NOMO-1 treated with DMSO at 0.1 percent for 48 hours (cell line): ENCODE data around the gene SEMA4D.
A peak's percentile ranks its signal among the peaks of the same experiment; 100 is the strongest.

Experiments used
- DNase-seq: peaks from one replicate; lab custom pipeline; 2025; ENCODE audit not compliant: unreplicated experiment; lab: John Stamatoyannopoulos, UW

The SEMA4D gene

DNA sequence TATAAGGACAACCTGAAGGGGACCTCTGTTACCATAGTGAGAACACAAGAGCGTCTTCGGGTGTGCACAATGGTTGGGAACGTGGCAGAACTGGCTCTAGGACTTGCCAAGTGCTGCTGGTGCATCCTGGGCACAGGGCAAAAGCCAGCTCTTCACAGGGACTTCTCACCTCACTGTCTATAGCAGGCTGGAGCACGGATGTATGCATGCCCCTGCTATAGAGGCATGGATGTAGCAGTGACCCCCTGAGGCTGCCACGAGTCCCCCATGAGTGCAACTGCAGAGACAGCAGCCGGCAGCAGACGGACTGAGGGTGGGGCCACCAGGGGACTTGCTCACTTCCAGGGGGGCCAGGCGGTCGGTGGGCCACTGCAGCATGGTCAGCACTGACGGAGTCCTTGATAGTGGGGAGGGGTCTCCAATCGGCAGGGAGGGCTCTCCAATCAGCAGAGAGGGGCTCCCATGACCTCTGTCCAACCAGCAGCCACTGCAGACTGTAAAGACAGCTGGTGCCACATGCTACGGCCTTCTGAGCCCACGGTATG, 64.9 kb downstream of the SEMA4D start:
- DNase-seq = no peak

DNA sequence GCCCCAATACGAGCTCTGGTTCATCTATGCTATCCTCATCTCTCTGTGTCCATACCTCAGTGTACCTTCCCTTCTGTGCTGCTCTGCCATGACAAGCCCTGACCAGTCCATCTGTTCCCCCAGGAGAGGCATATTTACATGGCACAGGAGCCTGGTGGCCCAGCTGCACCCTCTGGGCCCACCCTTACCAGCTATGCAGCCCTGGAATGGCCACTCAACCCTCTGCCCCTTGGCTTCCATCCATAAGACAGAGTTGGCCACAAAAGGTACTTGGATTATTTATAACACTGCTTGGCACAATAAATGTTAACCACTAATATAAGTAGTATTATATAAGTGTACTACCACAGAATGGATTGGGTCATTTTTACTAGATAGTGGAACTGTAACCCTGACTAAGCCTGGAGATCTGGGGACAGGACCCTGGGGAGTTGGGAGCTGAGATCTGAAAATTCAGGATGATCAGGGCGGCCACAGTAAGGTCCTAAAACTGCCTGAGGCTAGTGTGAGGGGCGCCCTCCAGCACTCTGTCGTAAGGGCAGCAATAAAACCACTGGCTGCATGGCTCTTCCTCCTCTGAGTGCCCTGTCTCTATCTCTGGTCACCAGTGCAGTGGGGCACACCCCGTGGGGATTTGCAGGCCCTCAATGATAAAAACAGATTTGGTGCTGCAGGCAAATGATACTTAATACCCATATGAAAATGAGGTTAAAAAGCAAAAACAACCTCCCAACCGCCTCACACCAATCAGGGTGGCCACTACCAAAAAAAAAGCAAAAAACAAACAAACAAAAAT, 65.8 kb downstream of the SEMA4D start:
- DNase-seq = no peak

DNA sequence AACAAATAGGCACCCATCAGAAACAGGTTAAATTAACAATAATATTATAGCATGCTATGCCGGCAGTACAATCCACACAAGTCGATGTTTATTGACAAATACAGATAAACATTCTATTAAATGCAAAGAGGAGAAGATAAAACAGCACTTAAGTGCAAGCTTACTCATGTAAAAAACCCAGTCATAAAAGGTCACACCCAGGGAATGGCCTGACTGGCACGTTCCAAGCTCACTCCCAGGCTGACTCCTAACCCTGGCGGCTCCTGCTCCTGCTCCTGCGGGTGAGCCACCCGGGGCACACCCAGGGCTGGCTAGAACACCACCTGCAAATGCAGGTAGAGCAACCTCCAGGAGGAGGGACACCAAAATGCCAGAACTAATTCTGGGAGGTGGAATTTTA, 66.9 kb downstream of the SEMA4D start:
- no peak for DNase-seq

DNA sequence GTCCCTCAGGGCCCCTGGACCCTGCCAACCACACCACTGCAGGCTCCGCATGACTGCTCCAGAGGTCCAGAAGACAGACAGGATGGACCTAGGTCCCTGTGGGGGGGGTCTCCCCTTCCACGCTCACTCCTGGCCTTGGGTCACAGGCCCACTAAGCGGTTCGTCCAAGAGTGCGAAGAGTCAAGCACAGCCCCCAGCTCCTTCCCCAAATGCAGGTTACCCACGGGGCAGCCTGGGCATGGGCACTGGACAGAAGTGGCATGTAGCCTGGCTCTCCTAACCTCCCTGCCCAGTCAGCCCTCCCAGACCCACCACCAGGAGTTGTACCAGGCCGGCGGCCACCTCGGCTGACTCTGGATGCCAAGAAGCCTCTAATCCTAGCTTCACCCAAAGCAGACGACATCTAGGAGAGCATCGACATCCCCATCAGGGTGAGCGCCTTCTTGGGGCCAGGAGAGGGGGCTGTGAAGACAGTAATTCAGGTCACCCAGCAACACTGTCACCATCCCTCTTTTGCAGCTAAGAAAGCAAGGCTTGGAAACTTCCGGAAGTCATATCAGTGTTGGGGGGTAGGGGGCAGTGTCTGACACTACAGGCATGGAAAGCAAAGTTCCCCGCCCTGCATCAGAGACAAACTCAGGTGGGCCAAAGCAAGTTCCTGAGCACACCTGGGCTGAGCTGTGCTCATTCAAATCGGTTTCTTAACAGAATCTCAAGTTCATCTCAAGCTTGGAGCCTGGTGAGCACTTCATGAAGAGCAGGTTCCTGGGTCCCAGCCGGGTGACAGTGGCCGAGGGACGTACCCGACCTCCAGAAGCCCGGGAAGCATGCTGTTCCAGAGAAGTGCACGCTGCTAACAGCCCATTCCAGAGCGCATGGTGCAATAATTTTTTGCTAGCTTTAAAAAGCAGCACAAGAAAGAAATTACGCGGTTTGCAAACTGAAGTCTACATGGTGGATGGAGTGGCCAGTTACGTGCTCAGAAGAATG, 68.7 kb downstream of the SEMA4D start:
- DNase-seq = no peak

DNA sequence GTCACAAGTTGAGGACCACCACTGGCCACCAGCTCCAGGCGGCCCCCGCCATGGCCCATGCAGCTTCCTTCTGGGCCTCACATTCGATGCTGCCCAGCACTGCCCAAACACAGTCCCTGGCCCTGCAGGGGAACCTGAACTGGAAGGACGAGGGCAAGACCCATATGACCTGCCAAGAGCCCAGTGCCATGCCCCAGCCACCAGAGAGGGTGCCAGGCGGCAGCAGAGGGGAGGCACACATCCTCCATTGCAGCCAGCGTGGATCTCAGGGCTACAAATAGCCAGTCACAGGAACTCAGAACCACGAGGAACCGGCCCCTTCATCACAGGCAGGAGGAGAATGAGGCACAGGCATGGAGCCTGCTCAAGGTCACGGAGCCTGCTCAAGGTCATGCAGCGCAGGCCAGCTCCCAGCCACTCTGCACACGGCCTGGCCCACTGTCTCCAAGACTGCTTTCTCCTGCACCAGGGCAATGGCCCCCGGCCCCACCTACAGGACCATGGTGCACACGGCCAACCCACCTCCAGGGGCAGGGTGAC, 69.6 kb downstream of the SEMA4D start:
- DNase-seq = no peak

DNA sequence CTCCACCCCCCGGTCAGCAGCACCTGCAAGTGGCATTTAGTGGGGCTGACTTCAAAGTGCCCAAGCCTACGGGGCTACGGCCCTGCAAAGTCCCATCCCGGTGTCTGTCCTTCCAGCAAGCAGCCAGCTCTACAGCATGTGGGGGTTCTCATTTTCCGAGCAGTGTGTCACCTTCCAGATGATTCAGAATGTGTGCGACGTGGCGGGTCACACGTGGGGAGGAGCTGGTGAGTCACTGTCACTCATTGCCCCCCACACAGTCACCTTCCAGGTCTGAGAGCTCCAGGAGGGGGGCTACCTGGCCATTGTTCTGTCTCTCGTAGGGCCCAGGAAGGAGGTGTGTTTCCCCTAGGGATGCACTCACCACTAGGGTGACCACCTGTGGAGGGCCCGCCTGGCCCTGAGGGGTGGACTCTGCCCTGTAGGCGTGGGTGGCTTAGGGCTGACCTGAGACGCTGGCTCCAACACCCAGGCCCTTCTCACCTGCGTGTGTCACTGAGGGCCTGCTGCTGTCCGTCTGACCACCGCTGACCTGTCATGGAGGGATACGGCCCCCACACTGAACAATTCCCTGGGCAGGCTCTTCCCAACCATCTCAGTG, 70.2 kb downstream of the SEMA4D start:
- no peak for DNase-seq

DNA sequence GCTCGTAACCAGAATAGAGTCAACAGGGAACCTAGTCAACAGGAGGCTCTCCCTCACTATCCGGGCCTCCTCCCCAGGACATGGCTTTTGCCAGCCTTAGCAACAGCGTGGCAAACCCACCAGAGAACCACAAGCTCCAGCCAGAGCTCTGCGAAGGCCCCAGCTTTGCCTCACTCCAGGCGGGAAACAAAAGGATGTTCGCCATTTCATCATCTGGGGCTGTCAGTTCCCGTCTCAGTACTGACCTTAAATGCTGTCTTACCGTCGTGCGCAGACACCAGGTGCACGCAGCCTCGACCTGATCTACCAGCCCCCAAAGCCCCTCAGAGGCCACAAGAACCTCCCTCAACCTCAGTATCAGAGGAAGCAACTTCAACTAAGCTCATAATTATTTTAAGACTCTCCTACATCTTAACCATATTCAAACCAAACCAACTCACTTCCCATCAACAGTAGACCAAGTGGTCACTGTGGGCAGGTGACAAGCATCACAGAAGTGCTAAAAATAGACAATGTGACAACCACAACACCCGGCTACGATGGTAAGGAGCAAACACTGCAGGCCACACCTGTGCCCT, 71.4 kb downstream of the SEMA4D start:
- no peak for DNase-seq

DNA sequence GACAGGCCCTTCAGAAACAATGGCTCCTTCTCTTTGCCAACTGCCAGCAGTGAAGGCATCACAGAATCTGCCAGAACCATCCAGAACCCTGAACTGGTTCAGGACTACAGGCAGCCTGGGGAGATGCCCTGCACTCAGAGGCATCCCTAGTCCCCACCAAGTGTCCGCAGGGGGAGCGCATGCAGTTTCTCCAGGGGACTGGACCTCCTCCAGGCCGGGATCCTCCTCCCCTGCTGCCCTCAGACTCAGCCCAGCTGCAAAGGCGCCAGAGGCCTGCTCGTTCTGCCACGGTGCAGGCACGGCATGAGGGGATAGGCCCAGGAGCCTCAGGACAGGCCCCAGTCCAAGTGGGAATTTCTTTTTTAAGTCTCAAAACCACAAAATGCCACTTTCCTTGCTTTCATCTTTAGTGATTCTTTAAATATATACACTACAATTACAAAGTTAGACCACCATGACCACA, 72.0 kb downstream of the SEMA4D start:
- no peak for DNase-seq

DNA sequence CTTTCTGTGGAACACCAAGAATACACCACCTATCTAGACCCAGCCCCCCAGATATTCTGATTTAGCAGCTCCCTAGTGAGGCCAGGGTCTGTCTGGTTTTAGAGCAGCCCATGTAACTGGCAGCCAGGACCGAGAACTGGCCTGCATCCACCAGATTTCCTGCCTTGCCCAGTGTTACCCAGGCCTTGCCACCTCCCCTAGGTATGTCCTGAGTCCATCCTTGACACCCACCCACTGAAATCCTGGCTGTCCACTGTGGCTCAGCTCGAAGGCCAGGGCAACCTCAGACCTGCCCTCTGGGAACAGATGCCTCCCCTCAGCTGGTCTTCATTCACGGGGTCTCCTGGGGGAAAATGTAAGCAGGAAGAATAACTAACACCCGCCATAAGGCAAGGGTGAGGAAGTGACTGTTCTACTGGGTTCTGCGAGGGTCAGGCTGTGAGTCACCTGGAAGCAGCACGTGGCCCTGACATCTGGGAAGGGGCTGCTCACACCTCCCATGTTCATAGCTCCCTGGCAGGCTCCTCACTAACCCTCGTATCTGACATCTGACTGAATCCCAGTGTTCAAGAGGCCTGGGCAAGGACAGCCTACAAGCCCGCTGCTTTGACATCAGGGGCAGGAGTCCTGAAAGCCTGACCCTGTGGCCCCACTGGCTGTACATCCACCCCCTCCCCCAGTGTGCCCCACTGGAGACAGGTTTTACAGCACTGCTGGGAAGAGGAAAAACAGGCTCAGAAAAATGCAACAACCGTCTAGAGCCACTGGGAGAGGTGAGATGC, 72.7 kb downstream of the SEMA4D start:
- no peak for DNase-seq

DNA sequence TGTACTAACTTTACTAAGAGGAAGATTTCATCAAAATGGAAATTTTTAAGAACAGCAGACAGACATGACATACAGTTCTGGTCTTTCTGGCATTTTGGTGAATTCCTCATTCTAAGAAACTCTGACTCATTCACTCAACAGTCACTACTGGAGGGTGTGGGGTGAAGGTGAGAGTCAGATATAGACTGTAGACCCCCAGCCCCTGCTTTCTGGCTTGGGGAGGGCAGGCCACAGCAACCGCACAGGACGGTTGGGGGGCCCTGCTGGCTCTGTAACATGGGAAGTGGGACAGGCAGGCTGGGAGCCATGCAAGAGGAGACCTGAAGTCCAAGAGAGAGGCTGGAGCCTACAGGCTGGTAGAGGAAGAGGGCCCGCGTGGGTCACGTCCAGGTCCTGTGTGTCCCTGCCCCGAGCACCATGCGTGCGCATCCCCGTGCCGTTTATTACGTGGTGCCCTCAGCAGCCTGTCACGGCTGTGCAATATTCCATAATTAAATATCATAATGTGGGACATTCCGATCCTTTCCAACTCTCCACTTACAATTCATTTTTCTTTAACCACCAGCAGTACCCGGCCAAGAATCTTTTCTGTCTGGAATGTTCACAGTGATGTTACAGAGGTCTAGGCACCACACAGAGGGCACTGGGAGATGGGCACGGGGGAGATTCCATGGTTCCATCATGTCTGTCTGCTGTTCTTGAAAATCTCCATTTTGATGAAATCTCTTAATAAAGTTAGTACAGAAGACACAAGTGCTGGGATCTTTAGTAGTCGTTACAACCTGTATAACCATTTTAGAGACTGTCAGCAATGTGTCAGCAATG, 75.5 kb downstream of the SEMA4D start:
- peak; percentile 18 for DNase-seq

DNA sequence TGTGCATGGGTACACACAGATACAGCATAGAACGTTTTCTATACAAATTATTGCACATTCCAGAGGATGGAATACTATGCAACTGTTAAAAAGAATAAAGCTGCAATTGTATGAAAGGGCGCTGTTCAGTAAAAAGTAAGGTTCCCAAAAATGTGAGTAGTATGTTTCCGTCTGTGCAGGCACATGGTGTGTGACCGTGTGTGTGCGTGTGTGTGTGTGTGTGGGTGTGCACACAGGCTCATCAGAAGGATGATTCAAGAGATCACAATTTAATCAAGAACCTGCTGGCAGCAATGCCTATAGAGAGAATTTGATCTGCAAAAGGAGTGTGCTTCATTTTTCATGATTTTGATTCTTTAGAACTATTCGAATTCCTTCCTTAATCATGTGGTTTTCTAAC, 76.3 kb downstream of the SEMA4D start:
- DNase-seq = no peak

DNA sequence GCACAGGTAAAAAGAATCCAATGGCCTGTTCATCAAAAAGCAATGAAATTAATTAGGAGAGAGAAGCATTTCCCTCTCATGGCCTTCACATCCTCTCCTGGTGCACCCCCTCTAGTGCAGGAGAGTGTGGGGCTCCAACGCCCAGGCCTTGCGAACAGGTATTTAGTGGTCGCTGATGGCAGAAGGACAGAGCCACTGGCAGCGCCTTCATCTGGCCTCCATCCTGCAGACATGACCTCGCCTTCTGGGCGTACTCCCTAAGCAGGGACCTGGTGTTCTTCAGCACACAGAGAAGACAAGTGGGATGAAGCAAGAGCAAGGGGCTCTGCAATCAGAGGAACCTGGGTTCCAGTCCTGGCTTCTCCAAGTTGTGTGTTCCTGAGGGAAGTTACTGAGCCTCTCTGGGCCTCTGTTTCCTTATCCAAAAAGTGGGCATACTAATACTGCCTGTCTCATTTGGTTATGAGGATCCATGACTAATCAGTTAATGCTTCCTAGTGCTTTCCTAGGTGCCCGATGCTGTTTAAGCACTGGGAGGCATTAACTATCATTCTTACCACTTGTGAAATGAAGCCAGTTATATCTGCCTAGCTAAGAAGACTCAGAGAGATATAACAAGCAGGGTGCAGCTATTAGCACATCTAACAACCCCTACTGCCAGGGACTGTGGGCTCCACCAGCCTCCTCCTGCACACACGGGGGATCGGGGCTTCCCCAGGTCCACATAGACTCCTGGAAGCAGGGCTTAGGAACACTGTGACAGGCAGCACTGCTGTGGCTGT, 77.3 kb downstream of the SEMA4D start:
- no peak for DNase-seq

DNA sequence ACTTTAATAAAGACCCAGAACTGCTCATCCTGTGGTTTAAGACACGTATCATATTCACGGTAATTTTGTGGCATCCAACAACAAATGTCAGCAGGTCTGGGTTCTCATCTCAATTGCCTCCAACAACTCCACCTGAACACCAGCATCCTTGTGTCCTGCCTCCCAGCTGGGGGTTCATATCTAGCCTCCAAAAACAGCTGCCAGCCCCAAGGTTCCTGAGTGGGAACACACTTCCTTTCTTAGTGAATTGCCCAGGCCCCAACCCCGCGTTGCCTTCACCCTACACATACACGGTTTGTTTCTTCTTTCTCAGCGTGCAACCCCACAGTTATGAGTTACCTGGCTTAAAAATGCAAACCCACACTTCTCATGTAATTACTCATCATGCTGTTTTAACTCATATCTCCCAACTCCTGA, 77.9 kb downstream of the SEMA4D start:
- DNase-seq = no peak

DNA sequence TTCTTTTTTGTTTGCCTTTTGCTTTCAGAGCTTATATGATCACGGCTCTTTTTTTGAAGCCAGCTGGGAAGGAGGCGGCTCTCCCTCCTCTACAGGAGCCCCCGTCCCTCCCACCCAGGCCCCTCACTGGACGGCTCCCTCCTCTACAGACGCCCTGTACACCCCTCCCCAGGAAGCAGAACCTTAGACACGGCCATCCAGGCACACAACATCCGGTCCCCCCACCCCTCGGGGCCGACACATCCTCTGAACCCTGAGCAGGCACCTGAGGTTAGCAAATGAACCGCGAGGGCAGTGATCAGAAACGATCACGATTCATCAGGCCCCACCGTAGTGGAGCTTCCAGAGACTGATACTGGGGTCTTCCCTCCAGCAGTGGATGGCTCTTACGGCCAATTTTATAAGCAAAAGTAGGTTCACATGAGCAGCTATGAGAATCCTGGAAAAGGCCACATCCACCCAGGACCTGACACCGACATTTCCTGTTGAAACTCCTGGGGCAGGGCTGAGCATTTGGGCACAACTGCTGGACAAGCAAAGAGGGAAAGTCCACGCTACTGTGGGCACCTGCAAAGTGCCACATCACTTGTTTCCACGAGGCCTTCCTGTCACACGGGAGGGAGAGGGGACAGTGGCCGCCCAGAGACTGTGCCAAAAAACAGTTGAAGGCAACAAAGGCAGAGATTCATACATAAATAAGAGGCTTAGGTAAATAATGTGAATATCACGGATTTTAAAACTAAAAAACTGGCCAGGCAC, 78.9 kb downstream of the SEMA4D start:
- no peak for DNase-seq

DNA sequence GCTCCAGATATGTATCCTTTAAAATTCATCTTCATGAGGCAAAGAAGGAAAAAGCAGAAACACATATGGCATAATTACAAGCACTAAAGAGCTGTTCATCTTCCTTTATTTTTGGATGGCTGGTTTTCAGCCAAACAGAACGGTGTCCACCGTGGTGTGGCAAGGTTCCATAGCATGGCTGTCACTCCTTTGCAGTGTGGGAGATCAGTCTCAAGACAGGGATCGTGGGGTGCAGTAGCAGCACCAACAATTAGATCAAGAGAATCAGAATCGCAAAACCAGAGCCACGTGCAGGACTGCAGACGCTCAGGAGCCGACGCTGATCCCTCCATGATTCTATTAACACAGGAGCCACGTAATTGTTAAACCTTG, 79.5 kb downstream of the SEMA4D start:
- DNase-seq = no peak

DNA sequence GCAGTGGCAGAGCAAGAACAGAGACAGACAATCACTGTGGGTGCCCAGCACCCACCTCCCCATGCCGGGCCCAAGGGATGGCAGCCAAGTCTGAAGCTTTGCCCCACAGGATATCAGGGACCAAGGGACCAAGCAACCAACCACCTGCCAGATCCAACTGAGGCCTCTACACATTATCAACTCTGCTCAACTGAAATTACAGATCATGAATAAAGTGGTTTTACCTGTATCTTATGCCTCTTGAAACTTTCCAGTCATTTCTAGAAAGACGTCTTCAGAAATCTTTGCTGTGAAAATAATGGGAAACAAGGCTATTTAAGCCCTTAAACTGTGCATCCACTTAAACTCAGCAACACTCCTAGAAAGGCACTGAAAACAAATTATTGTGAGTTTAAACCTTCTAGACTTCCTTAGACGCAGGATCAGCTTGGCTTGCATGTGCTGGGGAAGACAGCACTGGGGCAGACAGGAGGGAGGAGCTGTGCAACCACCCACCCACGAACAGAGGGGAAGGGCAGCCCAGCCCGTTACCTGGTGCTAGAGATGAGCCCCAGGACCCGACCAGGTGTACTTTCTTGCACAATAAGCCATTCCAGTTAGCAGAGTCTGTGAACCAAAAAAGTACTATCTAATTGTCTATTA, 80.0 kb downstream of the SEMA4D start:
- DNase-seq = no peak
